Colon (tissue), 2 donors: Measurements from ENCODE around the gene NTHL1.
"Not testable (repeated sequence)": the region's sequence is repeated elsewhere in the genome, so short reads cannot be mapped to it uniquely, and the experiment has no call there.

Experiments
- FAIRE-seq: peaks from 2 replicates; lab custom pipeline; 2012; peaks lifted over from hg19 to GRCh38; lab: Jason Lieb, UNC
- donor health status: control.
- donor health status: control.

NTHL1 gene

DNA sequence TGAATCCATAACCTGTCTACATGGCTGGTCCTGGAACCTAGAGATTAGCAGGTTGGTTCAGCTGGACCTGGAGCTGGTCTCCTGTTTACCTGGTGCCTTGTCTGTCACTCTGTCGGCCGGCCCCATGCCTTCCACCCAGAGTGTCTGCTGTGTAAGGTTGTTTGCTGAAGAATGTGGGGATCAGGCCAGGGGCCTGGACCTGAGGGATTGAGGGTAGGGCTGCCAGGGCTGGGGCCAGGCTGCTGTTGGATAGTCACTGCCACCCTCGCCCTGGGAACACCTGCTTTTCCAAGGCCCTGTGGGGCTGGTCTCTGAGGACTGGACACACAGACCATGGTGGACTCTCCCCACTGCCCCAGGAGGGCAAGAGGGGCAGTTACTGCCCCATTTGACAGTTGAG lies 19.5 kb downstream of the NTHL1 start:
- FAIRE-seq: no peak

DNA sequence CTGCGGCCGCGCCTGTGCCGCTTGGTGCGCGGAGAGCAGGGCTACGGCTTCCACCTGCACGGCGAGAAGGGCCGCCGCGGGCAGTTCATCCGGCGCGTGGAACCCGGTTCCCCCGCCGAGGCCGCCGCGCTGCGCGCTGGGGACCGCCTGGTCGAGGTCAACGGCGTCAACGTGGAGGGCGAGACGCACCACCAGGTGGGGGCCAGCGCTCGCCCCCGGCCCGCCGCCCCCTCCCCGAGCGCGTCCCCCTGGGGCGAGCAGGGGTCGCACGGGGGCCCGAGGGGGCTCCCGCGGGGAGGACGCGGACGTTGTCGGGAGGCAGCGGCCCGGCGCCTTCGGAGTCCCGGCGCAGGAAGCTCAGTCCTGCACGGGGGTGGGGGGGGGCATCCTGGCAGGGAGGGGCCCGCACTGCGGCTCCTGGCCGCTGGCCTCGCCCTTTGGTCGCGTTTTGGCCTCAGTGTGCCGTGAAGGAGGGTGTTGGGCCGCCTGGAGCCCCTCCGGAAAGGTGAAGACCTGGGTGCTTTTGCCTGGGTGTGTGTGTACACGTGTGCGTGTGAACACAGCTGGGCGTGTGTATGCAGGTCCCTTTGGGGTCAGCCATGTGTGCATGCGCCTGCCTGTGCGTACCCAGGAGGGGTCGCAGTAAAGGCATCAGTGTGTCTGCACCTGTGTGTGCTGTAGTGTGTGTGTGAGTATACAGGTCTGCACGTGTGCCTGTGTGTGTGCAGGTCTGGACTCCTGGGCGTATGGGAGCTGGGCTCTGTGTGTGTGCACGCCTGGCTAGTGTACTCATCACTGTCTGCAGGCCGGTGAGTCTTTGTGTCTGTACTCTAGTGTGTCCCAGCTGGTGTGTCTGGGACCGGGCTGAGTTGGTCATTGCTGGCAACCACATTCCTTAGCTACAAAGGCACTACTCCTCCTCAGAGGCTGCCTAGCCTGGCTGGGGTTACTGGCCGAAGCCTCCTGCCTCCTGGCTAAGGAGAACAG lies 20.3 kb downstream of the NTHL1 start:
- no peak for FAIRE-seq

DNA sequence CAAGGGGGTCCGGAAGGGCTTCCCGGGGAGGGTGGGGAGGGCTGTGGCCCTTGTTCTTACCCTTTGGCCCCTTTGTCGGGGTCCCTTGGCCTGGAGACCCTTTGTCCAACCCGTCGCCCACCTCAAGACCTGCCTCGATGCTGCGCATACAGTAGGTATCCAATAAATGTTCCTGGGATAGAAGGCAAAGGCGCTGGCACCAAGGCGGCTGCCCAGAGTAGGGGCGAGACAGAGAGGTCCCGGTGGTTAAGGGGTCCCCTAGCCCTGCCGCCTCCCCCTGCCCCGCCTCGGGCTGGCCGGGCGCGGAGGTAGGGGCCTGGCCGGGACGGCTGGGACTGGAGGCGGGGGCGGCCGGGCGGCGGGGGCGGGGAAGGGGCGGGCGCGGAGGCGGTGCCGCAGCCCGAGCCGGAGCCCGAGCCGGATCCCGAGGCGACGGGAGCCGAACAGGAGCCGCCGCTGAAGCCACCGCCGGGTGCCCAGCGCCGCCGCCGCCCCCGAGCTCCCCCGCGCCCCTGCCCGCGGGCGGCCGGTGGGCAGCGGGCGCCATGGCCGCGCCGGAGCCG lies 21.1 kb downstream of the NTHL1 start, which contains the start of gene NHERF2:
Gene NHERF2, plus strand, starts transcription at position 442 of the 563 bp plus-strand sequence. Its CDS starts 104 bp downstream, at position 546.
- FAIRE-seq: no peak

DNA sequence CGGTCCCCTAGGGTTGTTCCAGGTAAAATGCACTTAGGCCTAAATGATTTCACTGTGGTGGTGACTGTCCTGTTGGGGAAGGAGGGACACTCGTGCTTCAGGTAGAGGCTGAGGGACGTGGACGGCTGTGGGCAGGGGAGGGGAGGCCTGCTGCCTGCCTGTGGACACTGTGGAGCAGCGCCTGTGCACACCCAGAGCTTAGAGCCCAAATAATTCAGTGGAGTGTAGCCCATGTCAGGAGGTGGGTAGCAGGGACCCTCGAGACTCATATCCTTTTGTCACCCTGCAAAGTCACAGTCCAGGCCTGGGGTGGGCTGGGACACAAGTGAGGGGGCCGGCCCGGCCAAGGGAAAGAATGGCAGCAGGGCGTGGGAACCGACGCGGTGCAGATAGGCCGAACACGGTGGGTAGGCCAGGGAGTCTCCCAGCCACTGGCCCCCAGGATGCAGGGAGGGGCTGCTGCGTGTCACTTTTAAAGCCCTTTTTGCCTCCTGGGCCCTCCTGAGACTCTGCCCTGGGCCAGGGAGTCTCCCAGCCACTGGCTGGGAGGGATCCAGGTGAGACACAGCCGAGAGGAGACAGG lies 21.7 kb downstream of the NTHL1 start:
- no peak for FAIRE-seq

DNA sequence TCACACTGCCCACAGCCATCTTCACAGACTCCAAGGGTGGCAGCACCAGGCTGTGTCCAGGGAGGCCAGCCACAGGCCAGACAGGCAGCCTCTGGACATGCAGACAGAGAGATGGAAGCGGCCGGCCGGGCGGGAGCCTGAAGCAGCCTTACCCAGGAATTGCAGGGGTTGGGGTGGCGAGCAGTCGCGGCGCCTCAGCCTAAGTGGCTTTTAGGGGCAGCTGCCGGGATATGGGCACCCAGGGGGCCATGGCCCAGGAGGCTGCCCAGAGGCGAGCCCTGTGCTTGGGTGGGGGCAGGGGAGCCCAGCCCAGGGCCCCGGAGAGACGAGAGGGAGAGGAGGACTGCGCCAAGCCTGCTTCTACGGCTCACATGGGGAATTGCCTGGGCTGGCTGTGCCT lies 22.4 kb downstream of the NTHL1 start:
- FAIRE-seq: no peak

DNA sequence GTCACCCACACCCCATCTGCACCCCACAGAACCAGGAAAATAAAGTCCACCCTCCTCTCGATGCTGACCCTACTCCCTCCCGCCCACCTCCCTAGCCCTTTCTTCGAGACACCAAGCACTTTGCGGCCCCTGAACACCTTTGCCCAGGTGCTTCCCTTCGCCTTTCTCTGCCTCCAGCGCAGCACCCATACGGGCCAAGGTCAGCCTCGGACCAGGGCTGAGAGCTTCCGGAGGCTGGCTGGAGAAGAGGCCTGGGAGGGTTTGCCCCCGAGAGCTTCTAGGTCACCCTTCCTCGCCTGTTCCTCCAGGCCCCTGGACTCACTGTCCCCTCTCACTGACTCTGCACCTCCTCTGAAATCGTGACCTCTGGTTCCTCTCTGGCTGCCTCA lies 23.6 kb downstream of the NTHL1 start:
- FAIRE-seq: no peak

DNA sequence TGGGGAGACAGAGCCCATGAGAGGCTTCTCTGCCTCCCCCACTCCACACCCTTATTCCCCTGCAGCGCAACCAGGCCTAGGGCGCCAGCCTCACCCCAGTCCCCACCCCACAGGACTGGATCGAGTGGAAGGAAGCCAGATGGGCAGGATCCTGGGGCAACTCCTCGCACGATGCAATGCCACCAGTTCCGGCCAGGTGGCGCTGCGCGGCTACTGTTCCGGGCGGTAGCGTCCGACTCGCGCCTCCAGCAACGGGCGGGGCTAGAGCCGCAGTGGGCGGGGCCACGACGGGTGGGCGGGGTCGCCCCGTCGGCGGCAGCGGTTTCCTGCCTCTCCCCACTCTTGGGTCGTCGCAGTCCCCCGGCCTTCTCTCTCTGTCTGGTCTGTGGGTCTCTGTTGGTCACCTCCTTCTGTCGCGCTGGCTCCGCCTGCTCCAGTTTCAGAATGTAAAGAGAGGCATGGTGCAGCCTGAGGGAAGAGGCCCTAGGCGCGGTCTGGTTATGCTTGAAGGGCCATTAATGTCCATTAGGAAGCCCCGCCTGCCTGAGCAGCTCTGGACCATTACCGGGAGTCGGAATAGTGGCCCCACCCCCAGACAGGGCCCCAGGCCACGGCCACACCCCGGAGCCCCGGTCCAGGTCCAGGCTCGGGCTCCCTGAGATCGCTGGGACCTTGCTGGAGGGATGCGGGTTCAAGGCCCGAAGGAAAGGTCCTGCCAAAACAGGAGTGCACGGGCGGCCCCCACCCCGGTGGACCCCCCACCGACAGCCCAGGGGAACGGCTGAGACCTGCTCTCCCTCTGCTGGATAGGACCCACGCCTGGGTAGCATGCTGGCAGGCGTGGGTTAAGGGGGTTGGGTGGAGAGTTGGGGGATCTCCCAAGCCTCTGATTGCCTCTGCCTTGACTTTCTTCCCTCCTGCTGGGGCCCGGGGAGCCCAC lies 24.3 kb downstream of the NTHL1 start:
- no peak for FAIRE-seq

DNA sequence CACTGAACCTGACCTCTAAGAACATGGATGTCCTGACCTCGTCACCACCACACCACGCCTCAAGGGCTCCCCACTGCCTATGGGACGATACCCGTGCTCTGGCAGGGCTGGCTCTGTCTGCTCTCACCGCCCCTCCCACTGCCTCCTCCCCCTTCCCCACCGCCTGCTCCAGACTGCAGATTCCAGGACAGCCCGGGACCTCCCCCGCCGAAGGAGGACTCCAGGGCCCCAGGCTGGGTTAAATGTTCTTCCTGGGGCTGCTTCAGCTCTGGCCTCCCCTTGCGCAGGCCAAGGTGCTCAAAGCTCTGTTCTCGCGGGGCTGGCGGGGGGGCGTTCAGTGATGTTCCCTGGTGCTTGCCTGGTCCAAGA lies 24.9 kb downstream of the NTHL1 start:
- FAIRE-seq: no peak

DNA sequence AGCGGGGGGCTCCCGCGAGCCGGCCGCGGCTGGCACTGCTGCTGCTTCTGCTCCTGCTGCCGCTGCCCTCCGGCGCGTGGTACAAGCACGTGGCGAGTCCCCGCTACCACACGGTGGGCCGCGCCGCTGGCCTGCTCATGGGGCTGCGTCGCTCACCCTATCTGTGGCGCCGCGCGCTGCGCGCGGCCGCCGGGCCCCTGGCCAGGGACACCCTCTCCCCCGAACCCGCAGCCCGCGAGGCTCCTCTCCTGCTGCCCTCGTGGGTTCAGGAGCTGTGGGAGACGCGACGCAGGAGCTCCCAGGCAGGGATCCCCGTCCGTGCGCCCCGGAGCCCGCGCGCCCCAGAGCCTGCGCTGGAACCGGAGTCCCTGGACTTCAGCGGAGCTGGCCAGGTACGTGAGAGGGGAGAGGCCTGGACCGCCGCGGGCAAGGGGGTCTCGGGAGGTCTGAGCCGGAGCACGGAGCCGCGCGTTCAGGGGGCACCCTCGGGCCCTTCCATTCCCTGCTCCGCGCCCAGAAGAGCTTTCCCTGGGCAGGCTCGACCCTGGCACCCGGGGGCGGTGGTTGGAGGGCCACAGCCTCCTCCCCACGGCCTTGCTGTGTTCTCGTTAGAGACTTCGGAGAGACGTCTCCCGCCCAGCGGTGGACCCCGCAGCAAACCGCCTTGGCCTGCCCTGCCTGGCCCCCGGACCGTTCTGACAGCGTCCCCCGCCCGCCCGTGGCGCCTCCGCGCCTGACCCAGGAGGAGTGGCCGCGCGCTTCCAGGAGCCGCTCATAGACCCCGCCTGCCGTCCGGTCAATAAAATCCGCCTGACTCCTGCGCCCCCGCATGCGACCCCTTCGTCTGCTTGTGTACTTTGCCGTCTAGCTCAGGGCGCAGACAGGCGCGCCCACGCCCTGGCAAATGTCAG lies 27.5 kb downstream of the NTHL1 start:
- FAIRE-seq: no peak

DNA sequence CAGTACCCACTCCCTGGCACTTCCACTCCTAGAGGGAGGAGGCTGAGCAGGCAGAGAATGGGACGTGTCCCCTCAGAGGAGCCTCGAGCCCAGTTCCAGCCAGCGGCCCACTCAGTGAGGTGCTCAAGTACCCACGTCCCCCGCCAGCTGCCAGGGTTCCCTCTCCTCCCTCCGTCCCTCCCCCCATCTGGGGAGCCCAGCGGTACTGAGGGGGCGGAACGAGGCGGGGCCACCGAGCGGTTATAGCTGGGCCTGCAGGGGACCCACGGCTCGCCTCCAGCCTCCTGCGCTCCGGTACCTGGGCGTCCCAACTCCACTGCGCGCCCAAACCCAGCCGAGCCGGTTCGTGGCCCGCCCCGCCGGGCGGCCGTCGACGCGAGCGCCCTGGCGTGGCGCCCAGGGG lies 28.1 kb downstream of the NTHL1 start, which contains the start of gene NPW:
Gene NPW, plus strand, starts transcription at position 268 of the 403 bp plus-strand sequence.
- FAIRE-seq: no peak

DNA sequence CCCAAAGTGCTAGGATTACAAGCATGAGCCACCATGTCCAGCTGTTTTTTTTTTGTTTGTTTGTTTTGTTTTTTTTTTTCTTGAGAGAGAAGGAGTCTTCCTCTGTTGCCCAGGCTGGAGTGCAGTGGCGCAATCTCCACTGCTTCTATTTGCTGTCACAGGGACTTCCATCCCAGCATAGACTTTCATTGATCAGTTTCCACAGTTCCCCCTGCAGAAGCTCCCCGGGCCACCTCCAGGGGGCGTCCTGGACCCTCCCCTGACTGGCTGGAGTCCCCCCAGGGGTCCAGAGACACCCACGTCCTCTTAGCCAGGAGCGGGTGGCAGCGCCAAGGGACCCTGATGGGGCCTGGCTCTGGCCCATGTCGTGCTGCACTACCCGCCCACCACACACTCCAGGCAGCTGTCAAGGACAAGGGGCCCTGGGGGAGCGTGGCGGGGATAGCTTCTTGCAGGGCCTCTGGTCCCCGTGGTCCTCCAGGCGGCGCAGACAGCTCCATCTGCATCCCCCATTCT lies 31.2 kb downstream of the NTHL1 start:
- no peak for FAIRE-seq

DNA sequence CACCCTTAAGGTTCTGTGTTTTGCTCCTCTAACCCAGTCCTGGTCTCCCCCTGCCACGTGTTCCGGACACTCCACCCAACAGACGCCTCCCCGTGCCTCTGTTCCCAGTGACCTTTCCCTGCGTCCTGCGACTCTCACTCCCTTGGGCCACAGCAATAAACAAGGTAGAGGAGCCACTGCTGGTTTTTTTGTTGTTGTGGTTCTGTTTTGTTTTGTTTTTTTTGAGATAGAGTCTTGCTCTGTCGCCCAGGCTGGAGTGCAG lies 31.8 kb downstream of the NTHL1 start:
- FAIRE-seq: no peak

DNA sequence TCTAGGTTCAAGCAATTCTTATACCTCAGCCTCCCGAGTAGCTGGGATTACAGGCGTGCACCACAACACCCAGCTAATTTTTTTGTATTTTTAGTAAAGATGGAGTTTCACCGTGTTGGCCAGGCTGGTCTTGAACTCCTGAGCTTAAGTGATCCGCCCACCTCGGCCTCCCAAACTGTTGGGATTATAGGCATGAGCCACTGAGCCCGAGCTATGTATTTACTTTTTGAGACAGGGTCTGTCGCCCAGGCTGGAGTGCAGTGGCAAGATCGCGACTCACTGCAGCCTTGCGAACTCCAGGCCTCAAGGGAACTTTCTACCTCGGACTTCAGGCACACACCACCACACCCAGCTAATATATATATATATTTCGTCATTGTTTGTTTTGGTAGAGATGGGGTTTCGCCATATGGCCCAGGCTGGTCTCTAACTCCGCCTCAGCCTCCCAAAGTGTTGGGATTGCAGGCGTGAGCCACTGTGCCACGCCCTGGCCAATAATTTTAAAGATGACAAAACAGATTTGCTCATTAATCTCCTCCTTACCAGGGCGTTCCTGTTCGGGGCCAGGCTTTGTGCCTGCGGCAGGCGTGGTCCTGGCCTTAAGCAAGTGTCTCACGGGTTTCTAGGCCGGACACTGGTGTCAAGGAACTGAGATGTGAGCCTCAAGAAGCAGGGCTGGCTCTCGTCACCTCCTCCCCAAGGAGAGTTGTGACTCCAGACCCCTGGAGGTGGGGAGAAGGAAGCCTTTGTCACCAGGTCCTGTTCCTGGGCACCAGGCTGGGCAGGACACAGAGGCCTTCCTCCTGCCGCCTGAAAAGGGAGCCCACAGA lies 32.3 kb downstream of the NTHL1 start:
- FAIRE-seq: no peak

DNA sequence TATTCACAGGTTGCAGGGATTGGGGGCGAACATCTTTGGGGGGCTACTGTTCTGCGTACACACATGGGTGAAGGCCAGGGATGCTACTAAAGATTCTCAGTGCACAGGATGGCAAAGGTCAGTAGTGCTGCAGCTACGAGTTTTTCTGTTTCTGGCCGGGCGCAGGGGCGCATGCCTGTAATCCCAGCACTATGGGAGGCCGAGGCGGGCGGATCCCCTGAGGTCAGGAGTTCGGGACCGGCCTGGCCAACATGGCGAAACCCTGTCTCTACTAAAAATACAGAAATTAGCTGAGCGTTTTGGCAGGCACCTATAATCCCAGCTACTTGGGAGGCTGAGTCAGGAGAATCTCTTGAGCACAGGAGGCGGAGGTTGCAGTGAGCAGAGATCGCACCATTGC lies 34.1 kb downstream of the NTHL1 start:
- no peak for FAIRE-seq

DNA sequence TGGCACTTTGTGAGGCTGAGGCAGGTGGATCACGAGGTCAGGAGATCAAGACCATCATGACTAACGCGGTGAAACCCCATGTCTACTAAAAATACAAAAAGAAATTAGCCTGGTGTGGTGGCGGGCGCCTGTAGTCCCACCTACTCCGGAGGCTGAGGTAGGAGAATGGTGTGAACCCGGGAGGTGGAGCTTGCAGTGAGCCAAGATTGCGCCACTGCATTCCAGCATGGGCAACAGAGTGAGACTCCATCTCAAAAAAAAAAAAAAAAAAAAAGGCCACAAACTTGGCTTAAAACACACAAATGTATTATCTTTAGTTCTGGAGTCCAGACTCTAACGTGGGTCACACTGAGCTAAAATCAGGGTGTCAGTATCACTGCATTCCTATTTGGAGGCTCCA lies 35.9 kb downstream of the NTHL1 start:
- FAIRE-seq: not testable (repeated sequence)

DNA sequence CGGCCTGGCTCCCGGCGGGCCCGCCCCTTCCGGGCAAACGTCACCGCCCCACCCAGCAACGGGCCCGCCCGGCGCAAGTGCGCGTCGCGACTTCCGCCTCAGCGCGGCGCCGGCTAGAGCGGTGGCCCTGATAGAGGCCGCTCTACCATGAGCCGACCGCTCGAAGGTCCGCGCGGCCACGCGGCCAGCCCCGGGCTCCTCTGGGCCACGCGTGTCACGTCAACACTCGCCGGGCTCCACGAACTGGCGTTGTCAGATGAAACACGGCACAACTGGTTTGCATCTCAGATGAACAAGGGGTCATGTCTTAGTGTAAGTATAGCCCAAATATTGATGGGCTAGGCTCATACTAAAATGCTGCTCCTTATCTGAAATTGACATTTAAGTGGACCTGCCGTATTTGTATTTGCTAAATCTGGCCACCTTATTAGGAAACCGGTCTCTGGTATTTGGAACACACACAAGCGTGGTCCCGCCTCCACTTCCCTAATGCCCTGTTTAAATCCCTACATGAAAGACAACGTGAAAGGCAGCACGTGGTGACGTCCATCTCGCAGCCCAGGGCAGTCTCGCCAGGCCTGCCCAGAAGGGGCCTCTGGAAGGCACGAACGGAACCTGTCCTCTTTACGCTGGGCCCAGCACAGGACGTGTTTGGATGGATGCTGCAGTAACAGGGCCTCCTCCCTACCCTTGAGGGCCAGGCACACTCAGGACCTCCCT lies 37.7 kb downstream of the NTHL1 start, which contains the start of gene ZNF598:
Gene ZNF598, minus strand, starts transcription at position 31 of the 720 bp plus-strand sequence.
- no peak for FAIRE-seq

DNA sequence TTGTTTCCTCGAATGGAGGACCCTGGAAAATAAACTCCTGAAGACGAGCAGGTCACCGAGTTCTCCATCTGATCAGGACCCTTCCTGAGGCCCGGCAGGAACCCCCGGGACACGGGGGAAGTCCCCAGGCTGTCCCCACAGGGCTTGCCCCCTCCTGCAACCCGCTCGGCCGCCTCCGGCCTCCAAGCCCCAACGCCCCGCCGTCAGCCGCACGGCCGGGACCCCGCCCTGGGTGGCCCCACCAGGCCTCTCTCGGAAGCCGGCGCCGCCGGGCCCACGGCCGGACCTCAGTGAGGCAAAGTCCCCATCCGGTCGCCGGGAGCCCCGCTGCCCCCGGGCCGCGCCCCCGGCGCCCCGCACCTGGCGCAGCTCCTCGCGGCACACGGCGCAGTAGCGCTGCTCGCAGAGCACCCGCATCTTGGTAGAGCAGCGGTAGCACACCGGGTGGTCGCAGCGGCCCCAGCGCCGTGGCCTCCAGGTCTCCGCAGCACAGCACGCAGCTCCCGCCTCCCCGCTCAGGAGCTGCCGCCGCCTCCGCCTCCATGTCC lies 38.4 kb downstream of the NTHL1 start:
- FAIRE-seq: no peak

DNA sequence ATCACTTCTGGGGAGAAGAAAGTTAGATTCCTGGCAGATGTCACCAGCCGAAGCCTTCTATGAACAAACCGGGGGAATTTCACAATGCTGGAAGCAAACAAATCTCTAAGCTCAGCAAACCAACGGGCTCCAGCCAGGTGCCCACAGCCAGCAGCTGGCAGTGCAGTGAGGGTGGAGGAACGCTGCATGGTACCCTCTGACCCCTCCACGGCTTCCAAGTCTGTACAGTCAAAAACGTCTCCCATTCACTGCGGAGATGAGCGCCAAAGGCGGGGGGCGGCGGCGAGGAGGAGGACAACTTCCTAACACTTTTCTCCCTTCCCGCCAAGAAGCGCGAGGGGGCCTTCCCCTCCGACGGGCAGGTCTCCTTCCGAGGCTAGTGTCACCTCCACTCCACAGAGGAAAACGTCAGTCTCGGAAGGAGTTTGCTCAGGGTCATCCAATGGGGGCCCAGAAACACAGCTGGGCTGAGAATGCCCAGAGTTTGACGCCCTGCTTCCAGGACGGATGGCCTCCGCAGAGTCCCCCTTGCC lies 38.9 kb downstream of the NTHL1 start:
- no peak for FAIRE-seq
